Measurements from ENCODE around the gene CST7.

CST7 gene

GRCh38 chr20:24989162-24989561 lies 40.1 kb downstream of the CST7 start:
- H3K27me3 ChIP-seq (replicated peaks) = no peaks in the 10 kb centered on the region
- H3K27ac ChIP-seq = no peak overlapping the region
- H3K4me3 ChIP-seq (ENCODE audit: low read depth, low read length) = no peak overlapping the region
- no peak for DNase-seq
- TF ChIP-seq CTCF (IDR thresholded peaks at IDR 0.05; ENCODE audit: low read depth, low read length, missing control alignments) = no peak
- in situ Hi-C loops (cut with HindIII; ENCODE audit: low pct_ligation_motif_present, low sequenced_read_pairs) = no loop called here
- H3K36me3 ChIP-seq (replicated peaks) = no peaks in the 10 kb centered on the region

- H3K27ac ChIP-seq = no peak overlapping the region
These were observed 41.8 kb downstream of the CST7 start for GRCh38 chr20:24990810-24991252.

GRCh38 chr20:24991897-24992486 lies 42.9 kb downstream of the CST7 start:
- peak; percentile 4 for DNase-seq
- no peak for TF ChIP-seq CTCF (IDR thresholded peaks at IDR 0.05; ENCODE audit: low read depth, low read length, missing control alignments)
- H3K27me3 ChIP-seq (replicated peaks) = no peaks in the 10 kb centered on the region
- peak overlapping the region; percentile 89 for H3K27ac ChIP-seq
- H3K4me3 ChIP-seq (ENCODE audit: low read depth, low read length) = peak overlapping the region; percentile 97
- no peaks in the 10 kb centered on the region for H3K36me3 ChIP-seq (replicated peaks)
- in situ Hi-C loops (cut with HindIII; ENCODE audit: low pct_ligation_motif_present, low sequenced_read_pairs) = no loop called here

More at GRCh38 chr20:24990810-24991252, 41.8 kb downstream of the CST7 start:
- Histone ChIP-seq H3K36me3 (replicated peaks) (no peaks in the 10 kb centered on the region), H3K27me3 (replicated peaks) (no peaks in the 10 kb centered on the region), H3K4me3 (ENCODE audit: low read depth, low read length) (no peak overlapping the region)
- in situ Hi-C loops (cut with HindIII; ENCODE audit: low pct_ligation_motif_present, low sequenced_read_pairs) = no loop called here
- no peak for DNase-seq
- TF ChIP-seq CTCF (IDR thresholded peaks at IDR 0.05; ENCODE audit: low read depth, low read length, missing control alignments) = no peak

GRCh38 chr20:24992487-24993205 lies 43.6 kb downstream of the CST7 start, which contains the start of gene APMAP:
APMAP (minus strand) TSS chr20:24992751; CDS start chr20:24992688, 63 bp downstream.
- Histone ChIP-seq H3K36me3 (replicated peaks) (no peaks in the 10 kb centered on the region), H3K4me3 (ENCODE audit: low read depth, low read length) (peak within 1 kb of the TSS; percentile 97), H3K27ac (peak within 1 kb of the TSS; percentile 89), H3K27me3 (replicated peaks) (no peaks in the 10 kb centered on the region)
- no peak for TF ChIP-seq CTCF (IDR thresholded peaks at IDR 0.05; ENCODE audit: low read depth, low read length, missing control alignments)
- in situ Hi-C loops (cut with HindIII; ENCODE audit: low pct_ligation_motif_present, low sequenced_read_pairs) = no loop called here
- peak; percentile 83 for DNase-seq

- Histone ChIP-seq H3K27me3 (replicated peaks) (peaks cover 5% of the 10 kb centered on the region), H3K36me3 (replicated peaks) (no peaks in the 10 kb centered on the region), H3K4me3 (ENCODE audit: low read depth, low read length) (no peak overlapping the region), H3K27ac (peak overlapping the region; percentile 89)
- no peak for DNase-seq
- TF ChIP-seq CTCF (IDR thresholded peaks at IDR 0.05; ENCODE audit: low read depth, low read length, missing control alignments) = peak; percentile 31
- in situ Hi-C loops (cut with HindIII; ENCODE audit: low pct_ligation_motif_present, low sequenced_read_pairs) = no loop called here
These were observed 44.5 kb downstream of the CST7 start for GRCh38 chr20:24993337-24994185.

Measured in brain microvascular endothelial cell (primary cell).